ENCODE data around the gene LBR. TPM values are rescaled to one million over a fixed set of nuclear protein-coding genes. Genes with fewer than 3 reads are reported as not detected.
"Not testable (repeated sequence)": the region's sequence is repeated elsewhere in the genome, so short reads cannot be mapped to it uniquely, and the experiment has no call there.

The LBR gene
- total RNA-seq, 3 donors from 2014 or later (not counting 1 experiment from before 2014, with no cell fraction given) = 161 to 179 (median 178) TPM

DNA sequence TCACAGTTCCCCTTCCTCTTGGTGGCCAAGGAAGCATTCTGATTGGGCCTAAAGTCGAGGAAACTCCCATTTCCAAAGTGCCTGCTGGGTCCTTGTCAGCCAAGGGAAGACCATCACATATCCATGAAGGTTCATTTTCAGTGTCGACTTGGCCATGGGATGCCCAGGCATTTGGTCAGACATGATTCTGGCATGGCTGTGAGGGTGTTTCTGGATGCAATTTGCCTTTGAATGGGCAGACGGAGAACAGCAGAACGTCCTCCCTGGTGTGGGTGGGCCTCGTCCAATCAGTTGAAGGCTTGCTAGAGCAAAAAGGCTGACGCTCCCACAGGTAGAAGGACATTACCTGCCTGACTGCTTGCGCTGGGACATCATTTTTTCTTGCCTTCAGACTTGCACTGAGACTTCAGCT lies 48.3 kb upstream of the LBR start:
- Mint-ChIP-seq H3K27ac (no peak overlapping the region), H3K4me3 (no peak overlapping the region), H3K36me3 (no peaks in the 10 kb centered on the region), H3K4me1 (peaks cover 31 to 45% of the 10 kb centered on the region in 2 donors), H3K9me3 (no peaks in the 10 kb centered on the region), H3K27me3 (ENCODE audit: low read depth in 2 of 2) (no peaks in the 10 kb centered on the region)
- ATAC-seq = no peak
- intact Hi-C loops (cut with micrococcal nuclease) = loop anchor here (5.0 to 10.0 kb wide), 2 partner anchors 301 to 649 kb away; partner anchors contain the start of gene SRP9
- Histone ChIP-seq H3K4me1 (ENCODE audit: control insufficient read depth, insufficient read depth, low read length) (peaks cover 64% of the 10 kb centered on the region), H3K27ac (ENCODE audit: low read length) (no peak overlapping the region), H3K9me3 (ENCODE audit: control insufficient read depth, insufficient read depth, low read length) (no peaks in the 10 kb centered on the region), H3K4me3 (ENCODE audit: low read length) (no peak overlapping the region), H3K36me3 (ENCODE audit: control insufficient read depth, insufficient read depth, low read length) (no peaks in the 10 kb centered on the region), H3K27me3 (ENCODE audit: control insufficient read depth, insufficient read depth, low read length) (no peaks in the 10 kb centered on the region)
- peak in 1 of 2 donors; percentile 4 for DNase-seq
- WGBS (ENCODE audit: insufficient coverage) = 94% methylated on average over 7 of the region's 7 CpGs
- no peak for TF ChIP-seq CTCF (IDR thresholded peaks at IDR 0.05)

- H3K27me3 ChIP-seq (ENCODE audit: control insufficient read depth, insufficient read depth, low read length) = no peaks in the 10 kb centered on the region
- no peaks in the 10 kb centered on the region for H3K9me3 Mint-ChIP-seq
- peak; percentile 81 to 85 for DNase-seq
- no peaks in the 10 kb centered on the region for H3K36me3 Mint-ChIP-seq
- ATAC-seq = peak; percentile 92 to 96 (median 93)
- H3K36me3 ChIP-seq (ENCODE audit: control insufficient read depth, insufficient read depth, low read length) = no peaks in the 10 kb centered on the region
- no peak overlapping the region for H3K4me3 ChIP-seq (ENCODE audit: low read length)
- peak overlapping the region; percentile 62 to 77 for H3K27ac Mint-ChIP-seq
- 33% methylated on average over 50 of the region's 50 CpGs for WGBS (ENCODE audit: insufficient coverage)
- no peak overlapping the region for H3K4me3 Mint-ChIP-seq
- peaks cover 35 to 48% of the 10 kb centered on the region in 2 donors for H3K4me1 Mint-ChIP-seq
- peaks cover 56% of the 10 kb centered on the region for H3K4me1 ChIP-seq (ENCODE audit: control insufficient read depth, insufficient read depth, low read length)
- intact Hi-C loops (cut with micrococcal nuclease) = loop anchor here (1.0 to 10.0 kb wide), 4 partner anchors 302 to 650 kb away; partner anchors contain the start of gene SRP9
- no peaks in the 10 kb centered on the region for H3K27me3 Mint-ChIP-seq (ENCODE audit: low read depth in 2 of 2)
- H3K27ac ChIP-seq (ENCODE audit: low read length) = no peak overlapping the region
- peak; percentile 100 for TF ChIP-seq CTCF (IDR thresholded peaks at IDR 0.05)
- H3K9me3 ChIP-seq (ENCODE audit: control insufficient read depth, insufficient read depth, low read length) = no peaks in the 10 kb centered on the region
These were observed 47.4 kb upstream of the LBR start for GRCh38 chr1:225474986-225475820.

DNA sequence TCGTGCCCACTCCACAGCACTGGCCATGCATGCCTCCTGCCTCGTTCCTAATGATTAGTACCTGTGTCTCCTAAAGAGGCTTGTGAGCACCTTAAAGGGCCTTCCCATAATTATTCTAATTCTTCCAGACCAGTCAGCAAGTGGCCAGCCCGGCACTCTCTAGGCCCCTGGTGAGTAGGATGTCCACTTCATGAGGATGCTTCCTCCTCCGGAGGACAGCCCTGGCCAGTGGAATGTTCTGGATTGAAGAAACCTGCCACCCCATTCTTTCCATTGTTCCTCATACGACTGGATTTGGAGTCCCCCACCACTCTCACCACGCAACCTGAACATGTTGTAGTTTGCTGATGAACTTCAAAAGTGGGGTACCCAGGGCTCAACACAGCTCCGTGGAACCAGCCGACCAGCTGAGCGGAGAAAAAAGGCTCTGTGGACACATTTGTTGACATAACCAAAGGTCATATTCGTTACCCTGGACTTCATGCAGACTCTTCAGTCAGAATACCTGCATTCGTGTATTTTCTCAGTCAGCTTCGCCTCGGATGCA lies 46.7 kb upstream of the LBR start:
- Histone ChIP-seq H3K4me3 (ENCODE audit: low read length) (no peak overlapping the region), H3K4me1 (ENCODE audit: control insufficient read depth, insufficient read depth, low read length) (peaks cover 54% of the 10 kb centered on the region), H3K27me3 (ENCODE audit: control insufficient read depth, insufficient read depth, low read length) (no peaks in the 10 kb centered on the region), H3K9me3 (ENCODE audit: control insufficient read depth, insufficient read depth, low read length) (no peaks in the 10 kb centered on the region), H3K36me3 (ENCODE audit: control insufficient read depth, insufficient read depth, low read length) (no peaks in the 10 kb centered on the region), H3K27ac (ENCODE audit: low read length) (no peak overlapping the region)
- WGBS (ENCODE audit: insufficient coverage) = 61% methylated on average over 13 of the region's 13 CpGs
- peaks cover 35 to 52% of the 10 kb centered on the region in 2 donors for H3K4me1 Mint-ChIP-seq
- peak overlapping the region; percentile 62 to 77 for H3K27ac Mint-ChIP-seq
- H3K27me3 Mint-ChIP-seq (ENCODE audit: low read depth in 2 of 2) = no peaks in the 10 kb centered on the region
- no peaks in the 10 kb centered on the region for H3K36me3 Mint-ChIP-seq
- intact Hi-C loops (cut with micrococcal nuclease) = loop anchor here (2.0 to 10.0 kb wide), 2 partner anchors 436 to 650 kb away; no protein-coding TSS in a partner anchor
- ATAC-seq (no peak), DNase-seq (no peak)
- no peaks in the 10 kb centered on the region for H3K9me3 Mint-ChIP-seq
- no peak for TF ChIP-seq CTCF (IDR thresholded peaks at IDR 0.05)
- H3K4me3 Mint-ChIP-seq = no peak overlapping the region

DNA sequence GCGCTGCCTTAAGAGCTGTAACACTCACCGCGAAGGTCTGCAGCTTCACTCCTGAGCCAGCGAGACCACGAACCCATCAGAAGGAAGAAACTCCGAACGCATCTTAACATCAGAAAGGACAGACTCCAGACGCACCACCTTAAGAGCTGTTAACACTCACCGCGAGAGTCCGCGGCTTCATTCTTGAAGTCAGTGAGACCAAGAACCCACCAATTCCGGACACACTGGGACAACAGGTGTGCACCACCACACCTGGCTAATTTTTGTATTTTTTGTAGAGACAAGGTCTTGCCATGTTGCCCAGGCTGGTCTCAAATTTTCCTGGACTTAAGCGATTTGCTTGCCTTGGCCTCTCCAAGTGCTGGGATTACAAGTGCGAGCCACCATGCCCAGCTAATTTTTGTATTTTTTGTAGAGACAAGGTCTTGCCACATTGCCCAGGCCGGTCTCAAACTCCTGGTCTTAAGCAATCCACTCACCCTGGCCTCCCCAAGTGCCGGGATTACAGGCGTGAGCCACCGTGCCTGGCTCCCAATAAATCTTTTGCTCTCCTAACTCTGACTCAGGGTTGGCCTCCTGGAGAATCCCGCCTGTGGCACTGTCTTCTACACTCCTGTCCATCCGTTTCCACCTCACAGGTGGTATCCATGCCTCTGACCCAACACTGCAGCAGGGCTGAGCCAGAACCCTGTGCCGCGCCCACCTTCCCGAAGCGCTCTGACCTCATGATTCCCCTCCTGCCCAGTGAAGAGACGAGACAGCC lies 46.0 kb upstream of the LBR start:
- H3K27ac Mint-ChIP-seq = peak overlapping the region; percentile 62 to 77
- not testable (repeated sequence) for H3K9me3 ChIP-seq (ENCODE audit: control insufficient read depth, insufficient read depth, low read length); H3K4me3 ChIP-seq (ENCODE audit: low read length); H3K27ac ChIP-seq (ENCODE audit: low read length); ATAC-seq; H3K27me3 Mint-ChIP-seq (ENCODE audit: low read depth in 2 of 2); H3K9me3 Mint-ChIP-seq; H3K36me3 ChIP-seq (ENCODE audit: control insufficient read depth, insufficient read depth, low read length); H3K27me3 ChIP-seq (ENCODE audit: control insufficient read depth, insufficient read depth, low read length); H3K36me3 Mint-ChIP-seq
- intact Hi-C loops (cut with micrococcal nuclease) = loop anchor here (2.0 to 10.0 kb wide), 2 partner anchors 437 to 651 kb away; no protein-coding TSS in a partner anchor
- H3K4me1 Mint-ChIP-seq = peaks cover 40 to 58% of the 10 kb centered on the region in 2 donors
- peak in 1 of 2 donors; percentile 9 for DNase-seq
- peak overlapping the region; percentile 59 for H3K4me3 Mint-ChIP-seq
- 90% methylated on average over 26 of the region's 26 CpGs for WGBS (ENCODE audit: insufficient coverage)
- peaks cover 58% of the 10 kb centered on the region for H3K4me1 ChIP-seq (ENCODE audit: control insufficient read depth, insufficient read depth, low read length)

- H3K4me3 Mint-ChIP-seq = peak overlapping the region; percentile 59
- H3K27me3 ChIP-seq (ENCODE audit: control insufficient read depth, insufficient read depth, low read length); ATAC-seq; H3K36me3 Mint-ChIP-seq; H3K9me3 Mint-ChIP-seq; H3K4me3 ChIP-seq (ENCODE audit: low read length); H3K27ac ChIP-seq (ENCODE audit: low read length); H3K9me3 ChIP-seq (ENCODE audit: control insufficient read depth, insufficient read depth, low read length); H3K36me3 ChIP-seq (ENCODE audit: control insufficient read depth, insufficient read depth, low read length); H3K27me3 Mint-ChIP-seq (ENCODE audit: low read depth in 2 of 2): not testable (repeated sequence)
- peak overlapping the region; percentile 45 to 77 for H3K27ac Mint-ChIP-seq
- WGBS (ENCODE audit: insufficient coverage) = 51% methylated on average over 8 of the region's 8 CpGs
- intact Hi-C loops (cut with micrococcal nuclease) = loop anchor here (10.0 kb wide), 1 partner anchor 652 kb away; no protein-coding TSS in a partner anchor
- DNase-seq = peak in 1 of 2 donors; percentile 41
- peaks cover 58% of the 10 kb centered on the region for H3K4me1 ChIP-seq (ENCODE audit: control insufficient read depth, insufficient read depth, low read length)
- peaks cover 44 to 61% of the 10 kb centered on the region in 2 donors for H3K4me1 Mint-ChIP-seq
These were observed 45.4 kb upstream of the LBR start for GRCh38 chr1:225473266-225473665.

Measured in natural killer cell (primary cell).